Measurements from ENCODE around the gene TBC1D17. TPM values are rescaled to one million over a fixed set of nuclear protein-coding genes. Genes with fewer than 3 reads are reported as not detected.

The TBC1D17 gene
- total and polyA plus RNA-seq, 2 of the 13 experiments (the other 11 are each of a cell fraction or from before 2014, with no cell fraction given), result 9.7 to 16.9 TPM

GRCh38 chr19:49929121-49929610 lies 51.7 kb downstream of the TBC1D17 start, which contains the start of the genes ATF5 and NUP62 (continued):
- TF ChIP-seq, protein P1, sequence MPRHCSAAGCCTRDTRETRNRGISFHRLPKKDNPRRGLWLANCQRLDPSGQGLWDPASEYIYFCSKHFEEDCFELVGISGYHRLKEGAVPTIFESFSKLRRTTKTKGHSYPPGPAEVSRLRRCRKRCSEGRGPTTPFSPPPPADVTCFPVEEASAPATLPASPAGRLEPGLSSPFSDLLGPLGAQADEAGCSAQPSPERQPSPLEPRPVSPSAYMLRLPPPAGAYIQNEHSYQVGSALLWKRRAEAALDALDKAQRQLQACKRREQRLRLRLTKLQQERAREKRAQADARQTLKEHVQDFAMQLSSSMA (CRISPR knock-in tag; IDR thresholded peaks at IDR 0.05), result no peak
- TF ChIP-seq HNRNPH1 (optimal IDR thresholded peaks at IDR 0.05; ENCODE audit: low read depth, low read length), result no peak
- no peak; the same call in 1 of the 2 replicates for TF ChIP-seq HOXA9 (CRISPR knock-in tag; IDR thresholded peaks at IDR 0.05; ENCODE audit: borderline replicate concordance)
- TF ChIP-seq ZBTB34 (CRISPR knock-in tag; IDR thresholded peaks at IDR 0.05), result no peak; the same call in 1 of the 2 replicates
- TF ChIP-seq KLF6 (CRISPR knock-in tag; IDR thresholded peaks at IDR 0.05), result 0 out of 2 replicates have a peak, but pooled peaks have one; percentile 68
- TF ChIP-seq NCOA2 (CRISPR knock-in tag; IDR thresholded peaks at IDR 0.05), result peak; percentile 53; the same call in 1 of the 2 replicates
- 0 out of 2 replicates have a peak, but pooled peaks have one; percentile 74 for TF ChIP-seq ZBED4 (CRISPR knock-in tag; IDR thresholded peaks at IDR 0.05; ENCODE audit: borderline replicate concordance)
- TF ChIP-seq EED (CRISPR knock-in tag; IDR thresholded peaks at IDR 0.05), result no peak
- peak; percentile 85; the same call in 1 of the 2 replicates for TF ChIP-seq ZNF563 (CRISPR knock-in tag; IDR thresholded peaks at IDR 0.05)
- no peak for TF ChIP-seq SETDB1 (CRISPR knock-in tag; IDR thresholded peaks at IDR 0.05; ENCODE audit: borderline replicate concordance)
- TF ChIP-seq ZNF383 (CRISPR knock-in tag; IDR thresholded peaks at IDR 0.05; ENCODE audit: borderline replicate concordance), result no peak
- peak; percentile 69; the same call in 1 of the 2 replicates for TF ChIP-seq ZNF354B (CRISPR knock-in tag; IDR thresholded peaks at IDR 0.05)
- peak; percentile 36 for TF ChIP-seq YY1 (IDR thresholded peaks at IDR 0.05; ENCODE audit: insufficient read depth, insufficient replicate concordance, low read depth, low read length)
- TF ChIP-seq PHF20 (CRISPR knock-in tag; IDR thresholded peaks at IDR 0.05), result peak; percentile 81
- TF ChIP-seq ZNF619 (CRISPR knock-in tag; IDR thresholded peaks at IDR 0.05), result no peak; the same call in 1 of the 2 replicates
- no peak; the same call in 1 of the 2 replicates for TF ChIP-seq TP53 (CRISPR knock-in tag; conservative IDR thresholded peaks at IDR 0.05)
- TF ChIP-seq, protein P2, sequence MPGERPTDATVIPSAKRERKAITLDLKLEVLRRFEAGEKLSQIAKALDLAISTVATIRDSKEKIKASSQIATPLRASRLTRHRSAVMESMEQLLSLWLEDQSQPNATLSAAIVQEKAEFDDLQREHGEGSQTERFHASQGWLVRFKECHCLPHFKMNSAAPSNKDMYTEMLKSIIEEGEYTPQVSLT (CRISPR knock-in tag; IDR thresholded peaks at IDR 0.05; ENCODE audit: borderline replicate concordance, low read depth), result peak; percentile 78; the same call in 1 of the 2 replicates
- peak; percentile 82 for TF ChIP-seq ASH2L (IDR thresholded peaks at IDR 0.05; ENCODE audit: insufficient read length, low read depth, low read length)
- peak; percentile 65; the same call in 1 of the 2 replicates for TF ChIP-seq ZBTB3 (CRISPR knock-in tag; IDR thresholded peaks at IDR 0.05; ENCODE audit: borderline replicate concordance, low read depth)
- TF ChIP-seq ZNF138 (CRISPR knock-in tag; IDR thresholded peaks at IDR 0.05; ENCODE audit: low read depth), result no peak; the same call in 1 of the 2 replicates
- TF ChIP-seq SP2 (CRISPR knock-in tag; IDR thresholded peaks at IDR 0.05), result no peak; the same call in 1 of the 2 replicates
- no peak for TF ChIP-seq SCMH1 (CRISPR knock-in tag; IDR thresholded peaks at IDR 0.05; ENCODE audit: borderline replicate concordance)
- peak; percentile 85 for TF ChIP-seq KMT2B (CRISPR knock-in tag; IDR thresholded peaks at IDR 0.05)
- no peak for TF ChIP-seq HDAC6 (IDR thresholded peaks at IDR 0.05; ENCODE audit: low read depth, low read length)
